GM21576 (cell line): ENCODE results near the gene HMCN2.
"Not testable (repeated sequence)": the region's sequence is repeated elsewhere in the genome, so short reads cannot be mapped to it uniquely, and the experiment has no call there.

Source experiments
- ATAC-seq: cut with Tn5 transposase; IDR thresholded peaks from one replicate; pipeline ENCODE4 v1.9.1; 2021; ENCODE audit warnings: mild to moderate bottlenecking, moderate library complexity; ENCODE audit not compliant: unreplicated experiment

Gene HMCN2

DNA sequence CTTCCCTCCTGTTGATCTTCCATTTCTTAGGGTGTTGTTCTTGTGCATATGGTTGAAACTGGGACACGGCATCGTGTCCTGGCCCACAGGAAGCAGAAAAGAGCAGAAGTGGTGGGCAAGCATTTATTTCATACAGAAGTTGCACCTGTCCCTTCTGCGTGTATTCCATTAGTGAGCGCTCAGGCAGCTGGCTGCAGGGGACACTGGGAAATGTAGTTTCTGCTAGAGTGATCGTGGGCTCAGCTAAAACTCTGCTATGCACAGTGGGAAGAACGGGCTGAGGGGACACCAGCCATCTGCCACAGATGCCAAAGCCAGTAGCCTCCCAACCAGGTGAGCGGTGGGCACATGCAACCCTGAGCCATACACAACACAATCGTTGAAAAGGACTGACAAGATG, 121.8 kb downstream of the HMCN2 start:
- ATAC-seq: no peak

DNA sequence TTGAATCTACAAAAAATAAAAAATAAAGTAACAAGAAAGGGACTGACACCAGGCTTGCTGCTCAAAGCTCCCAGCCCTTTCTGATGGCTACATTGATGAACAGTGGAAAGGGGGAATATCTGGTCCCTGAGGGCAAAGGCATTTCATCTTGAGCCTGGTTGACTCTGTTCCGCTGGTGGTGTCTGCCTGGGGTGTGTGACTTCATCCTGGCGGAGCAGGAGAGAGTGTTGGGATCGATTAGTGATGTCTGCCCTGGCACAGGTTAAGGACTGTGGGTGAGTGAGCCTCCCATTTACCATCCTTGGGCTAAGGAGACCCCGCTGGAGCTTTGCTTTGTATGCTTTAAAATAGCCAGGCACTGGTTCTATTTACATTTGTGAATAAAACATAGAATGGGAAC, 122.3 kb downstream of the HMCN2 start:
- ATAC-seq: no peak

DNA sequence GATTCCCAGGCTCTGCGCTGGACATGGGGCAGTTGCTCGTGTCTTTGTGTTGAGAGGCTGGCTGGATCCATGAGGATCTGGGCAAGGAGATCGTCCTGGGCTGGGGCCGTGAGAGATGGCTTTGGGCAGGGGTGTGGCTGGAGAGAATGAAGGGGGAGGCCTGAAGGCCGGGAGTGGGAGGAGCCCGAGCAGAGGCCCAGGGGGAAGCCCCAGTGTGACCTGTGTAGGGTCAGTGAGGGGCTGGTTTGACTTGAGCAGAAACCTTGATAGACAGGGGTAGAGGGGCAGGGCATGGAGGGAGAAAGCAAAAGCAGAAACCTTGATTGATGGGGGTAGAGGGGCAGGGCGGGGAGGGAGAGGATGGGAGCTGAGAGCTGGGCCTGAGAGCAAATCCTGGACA, 124.8 kb downstream of the HMCN2 start:
- no peak for ATAC-seq

DNA sequence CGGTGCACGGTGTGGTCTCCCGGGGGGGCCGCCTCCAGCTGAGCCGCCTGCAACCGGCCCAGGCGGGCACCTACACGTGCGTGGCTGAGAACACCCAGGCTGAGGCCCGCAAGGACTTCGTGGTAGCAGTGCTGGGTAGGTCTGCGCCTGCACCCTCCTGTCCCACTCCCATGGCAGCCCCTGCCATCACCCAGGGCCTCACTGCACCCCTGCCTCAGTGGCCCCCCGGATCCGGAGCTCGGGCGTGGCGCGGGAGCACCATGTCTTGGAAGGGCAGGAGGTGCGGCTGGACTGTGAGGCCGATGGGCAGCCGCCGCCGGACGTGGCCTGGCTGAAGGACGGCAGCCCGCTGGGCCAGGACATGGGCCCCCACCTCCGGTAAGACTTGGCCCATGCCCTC, 125.4 kb downstream of the HMCN2 start:
- no peak for ATAC-seq

- no peak for ATAC-seq
Measured at GRCh38 chr9:130391866-130392265, 126.3 kb downstream of the HMCN2 start.

DNA sequence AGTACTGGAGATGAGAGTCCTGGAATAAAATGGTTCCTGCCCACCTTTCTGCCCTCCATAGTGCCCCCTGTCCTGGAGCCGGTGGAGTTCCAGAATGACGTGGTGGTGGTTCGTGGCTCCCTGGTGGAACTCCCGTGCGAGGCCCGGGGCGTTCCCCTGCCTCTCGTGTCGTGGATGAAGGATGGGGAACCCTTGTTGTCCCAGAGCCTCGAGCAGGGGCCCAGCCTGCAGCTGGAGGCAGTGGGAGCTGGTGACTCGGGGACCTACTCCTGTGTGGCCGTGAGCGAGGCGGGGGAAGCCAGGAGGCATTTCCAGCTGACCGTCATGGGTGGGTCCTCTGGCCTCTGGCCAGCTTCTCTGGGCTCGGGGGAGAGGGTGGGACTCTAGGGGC, 128.1 kb downstream of the HMCN2 start:
- no peak for ATAC-seq

GRCh38 chr9:130394320-130394719, 128.8 kb downstream of the HMCN2 start:
- no peak for ATAC-seq

DNA sequence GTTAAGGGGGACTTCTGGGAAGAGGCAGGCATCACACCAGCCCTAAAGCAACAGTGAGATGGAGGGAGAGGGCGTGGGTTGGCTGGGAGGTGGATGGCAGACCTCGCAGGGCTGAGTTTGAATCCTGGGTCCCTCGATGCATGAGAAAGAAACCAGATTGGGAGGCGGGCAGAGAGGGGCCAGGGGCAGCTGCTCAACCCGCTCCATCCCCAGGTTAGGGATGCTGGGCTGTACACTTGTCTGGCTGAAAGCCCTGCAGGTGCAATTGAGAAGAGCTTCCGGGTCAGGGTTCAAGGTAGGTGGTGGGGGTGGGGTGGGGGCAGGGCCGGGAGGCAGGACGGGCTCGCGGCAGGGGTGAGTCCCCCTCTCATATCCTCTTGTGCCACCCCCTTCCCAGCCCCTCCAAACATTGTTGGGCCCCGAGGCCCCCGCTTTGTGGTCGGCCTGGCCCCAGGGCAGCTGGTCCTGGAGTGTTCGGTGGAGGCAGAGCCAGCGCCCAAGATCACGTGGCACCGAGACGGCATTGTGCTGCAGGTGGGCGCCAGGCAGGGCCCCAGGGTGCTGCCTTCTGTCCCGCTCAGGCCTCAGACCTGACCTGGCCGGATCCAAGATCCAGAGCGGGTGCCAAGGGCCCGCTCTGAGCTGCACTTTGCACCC, 129.4 kb downstream of the HMCN2 start:
- no peak for ATAC-seq

DNA sequence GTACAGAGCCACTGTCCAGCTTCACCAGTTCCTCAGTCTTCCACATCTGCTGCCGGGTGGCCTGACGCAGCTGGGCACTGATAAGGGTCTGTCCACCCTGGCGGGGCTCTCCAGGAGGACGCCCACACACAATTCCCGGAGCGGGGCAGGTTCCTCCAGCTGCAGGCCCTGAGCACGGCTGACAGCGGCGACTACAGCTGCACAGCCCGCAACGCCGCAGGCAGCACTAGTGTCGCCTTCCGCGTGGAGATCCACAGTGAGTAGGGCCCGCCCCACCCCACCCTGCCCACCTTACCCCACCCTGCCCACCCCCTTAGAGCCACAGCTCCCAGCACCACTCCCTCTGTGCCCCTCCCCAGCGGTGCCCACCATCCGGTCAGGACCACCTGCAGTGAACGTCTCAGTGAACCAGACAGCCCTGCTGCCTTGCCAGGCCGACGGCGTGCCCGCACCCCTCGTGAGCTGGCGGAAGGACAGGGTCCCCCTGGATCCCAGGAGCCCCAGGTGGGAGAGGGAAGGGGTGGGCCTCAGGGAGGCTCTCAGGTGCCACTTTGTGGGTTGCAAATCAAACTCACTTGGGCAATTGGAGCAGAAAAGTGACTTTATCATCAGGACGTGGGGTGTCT, 130.4 kb downstream of the HMCN2 start:
- ATAC-seq: no peak

DNA sequence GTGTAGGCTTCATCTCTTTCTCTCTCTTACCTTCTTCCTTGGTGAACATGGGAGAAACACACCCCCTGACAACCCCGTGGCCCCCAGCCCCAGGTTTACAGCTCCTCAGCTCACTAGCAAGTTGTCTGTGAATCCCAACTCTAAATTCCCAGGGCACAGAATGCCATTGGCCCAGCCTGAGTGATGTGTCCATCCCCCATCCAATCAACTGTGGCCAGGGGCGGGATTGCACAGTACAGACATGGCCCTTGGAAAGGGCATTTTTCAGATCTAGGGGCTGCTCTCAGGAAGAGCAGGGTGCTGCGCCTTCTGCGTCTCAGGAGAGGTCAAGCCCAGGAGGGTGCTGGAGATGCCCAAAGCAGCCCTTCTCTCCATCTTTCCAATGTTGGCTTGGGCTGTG, 131.0 kb downstream of the HMCN2 start:
- ATAC-seq: no peak

DNA sequence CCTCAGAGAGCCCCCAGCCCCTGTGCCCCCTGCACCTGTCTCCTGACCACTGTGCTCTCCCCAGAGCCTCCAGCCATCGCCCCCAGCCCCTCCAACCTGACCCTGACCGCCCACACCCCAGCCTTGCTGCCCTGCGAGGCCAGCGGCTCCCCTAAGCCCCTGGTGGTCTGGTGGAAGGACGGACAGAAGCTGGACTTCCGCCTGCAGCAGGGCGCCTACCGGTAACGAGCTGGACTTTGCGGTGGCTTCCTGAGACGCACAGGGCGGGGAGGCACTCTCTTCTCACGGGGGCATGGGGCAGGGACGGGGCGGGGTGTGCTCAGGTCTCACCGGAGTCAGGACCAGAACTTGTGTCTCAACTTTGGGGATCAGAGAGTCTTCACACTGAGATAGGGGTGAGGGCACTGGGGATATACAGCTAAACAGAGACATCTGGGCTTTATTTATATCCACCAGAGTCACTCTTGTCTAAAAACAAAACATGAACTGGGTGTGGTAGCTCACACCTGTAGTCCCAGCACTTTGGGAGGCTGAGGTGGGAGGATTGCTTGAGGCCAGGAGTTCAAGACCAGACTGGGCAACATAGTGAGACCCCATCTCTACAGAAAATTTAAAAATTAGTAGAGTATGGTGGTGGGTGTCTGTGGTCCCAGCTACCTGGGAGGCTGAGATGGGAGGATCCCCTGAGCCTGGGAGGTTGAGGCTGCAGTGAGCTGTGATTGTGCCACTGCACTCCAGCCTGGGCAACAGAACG, 133.1 kb downstream of the HMCN2 start:
- ATAC-seq: no peak

GRCh38 chr9:130399768-130400167, 134.2 kb downstream of the HMCN2 start:
- no peak for ATAC-seq

DNA sequence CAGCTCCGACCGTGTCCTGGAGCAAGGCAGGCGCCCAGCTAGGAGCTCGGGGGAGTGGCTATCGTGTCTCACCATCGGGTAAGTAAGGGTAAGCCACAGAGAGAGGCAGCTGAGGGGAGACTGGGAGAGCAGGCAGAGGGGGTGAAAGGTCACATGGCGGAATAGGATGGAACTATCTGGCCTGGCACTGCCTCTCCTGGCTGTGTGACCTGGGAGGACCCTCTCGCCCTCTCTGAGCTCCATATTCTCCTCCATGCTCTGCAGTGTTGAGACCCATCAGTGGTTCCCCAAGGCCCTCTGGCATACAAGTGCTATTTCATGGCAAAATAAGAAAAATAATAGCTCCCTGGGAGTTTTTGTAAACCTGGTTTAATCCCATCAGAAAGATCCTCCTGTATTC, 135.3 kb downstream of the HMCN2 start:
- ATAC-seq: no peak

GRCh38 chr9:130401742-130402141, 136.2 kb downstream of the HMCN2 start:
- ATAC-seq: not testable (repeated sequence)

- ATAC-seq: no peak
Measured at GRCh38 chr9:130402243-130402642, 136.7 kb downstream of the HMCN2 start.

DNA sequence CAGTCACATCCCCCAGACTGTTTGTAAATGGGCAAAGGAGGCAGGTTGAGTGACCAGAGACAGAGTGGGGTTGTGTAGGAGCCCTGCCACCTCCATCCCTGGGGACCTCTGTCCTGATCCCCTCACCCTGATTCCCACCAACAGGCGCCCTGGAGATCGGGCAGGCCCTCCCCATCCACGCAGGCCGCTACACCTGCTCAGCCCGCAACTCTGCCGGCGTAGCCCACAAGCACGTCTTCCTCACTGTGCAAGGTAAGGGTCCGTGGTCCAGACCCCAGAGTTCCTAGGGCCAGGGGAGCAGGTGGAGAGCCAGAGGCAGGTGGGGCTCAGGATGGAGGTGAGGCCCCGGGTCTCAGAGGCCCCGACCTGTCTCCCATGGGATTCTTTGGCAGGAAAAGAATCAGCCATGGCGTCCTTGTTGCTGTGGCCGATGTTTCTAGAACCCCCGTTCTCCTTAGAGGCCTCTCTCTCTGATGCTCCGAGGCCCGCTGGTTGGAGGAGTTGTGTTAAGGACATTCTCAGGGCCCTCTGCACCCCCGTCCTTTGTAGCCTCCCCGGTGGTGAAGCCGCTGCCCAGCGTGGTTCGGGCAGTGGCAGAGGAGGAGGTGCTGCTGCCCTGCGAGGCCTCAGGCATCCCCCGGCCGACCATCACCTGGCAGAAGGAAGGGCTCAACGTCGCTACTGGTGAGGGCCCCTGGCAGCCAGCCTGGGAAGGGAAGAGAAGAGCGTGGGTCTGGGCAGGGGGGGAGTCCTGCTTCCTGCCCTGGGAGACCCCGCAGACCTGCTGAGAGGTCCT, 137.3 kb downstream of the HMCN2 start:
- no peak for ATAC-seq

DNA sequence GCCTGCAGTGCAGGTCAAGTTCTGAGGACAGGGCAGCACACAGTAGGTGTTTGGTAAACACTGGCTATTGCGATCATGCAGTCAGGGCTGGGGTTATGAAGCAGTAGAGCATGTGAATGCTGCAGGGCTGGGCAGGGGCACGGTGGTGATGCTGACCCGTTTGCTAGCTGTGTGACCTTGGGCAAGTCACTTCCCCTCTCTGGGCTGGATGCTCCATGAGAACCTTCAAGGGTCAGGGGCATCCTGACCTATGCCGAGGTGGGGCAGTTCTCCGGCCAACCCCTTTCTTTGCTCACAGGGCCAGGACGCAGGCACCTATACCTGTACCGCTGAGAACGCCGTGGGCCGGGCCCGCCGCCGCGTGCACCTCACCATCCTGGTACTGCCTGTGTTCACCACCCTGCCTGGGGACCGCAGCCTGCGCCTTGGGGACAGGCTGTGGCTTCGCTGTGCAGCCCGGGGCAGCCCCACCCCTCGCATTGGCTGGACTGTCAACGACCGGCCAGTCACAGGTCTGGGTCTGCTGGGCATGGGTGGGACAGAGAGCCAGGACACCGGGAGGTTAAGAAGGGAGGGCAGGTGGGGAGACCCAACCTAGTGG, 140.2 kb downstream of the HMCN2 start:
- ATAC-seq: no peak

DNA sequence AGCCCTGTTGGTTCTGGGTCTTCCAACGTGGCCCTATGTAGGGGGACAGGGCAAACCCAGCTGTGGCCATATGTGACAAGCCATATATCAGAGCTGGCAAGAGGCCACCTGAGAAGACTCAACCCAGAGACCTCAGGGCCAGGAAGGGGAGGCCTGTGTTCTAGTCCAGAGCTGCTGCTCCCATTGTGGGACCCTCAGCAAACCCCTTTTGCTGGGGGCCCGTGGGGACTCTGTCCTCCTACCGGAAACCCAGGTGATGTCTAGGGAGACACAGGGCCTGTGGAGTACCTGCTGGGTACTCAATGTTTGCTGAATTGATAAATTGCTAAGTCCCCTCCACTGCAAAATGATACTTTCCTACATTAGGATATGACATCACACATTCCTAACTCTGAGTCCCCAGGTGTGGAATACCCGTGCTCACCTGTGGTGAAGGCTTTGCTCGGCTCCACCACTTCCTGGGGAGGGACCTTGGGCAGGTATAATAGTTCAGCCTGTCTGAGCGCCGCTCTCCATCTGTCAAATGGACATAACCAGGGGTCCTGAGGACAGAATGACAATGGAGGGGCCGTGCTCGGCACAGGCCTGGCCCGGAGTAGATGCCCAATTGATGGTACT, 140.8 kb downstream of the HMCN2 start:
- no peak for ATAC-seq

GRCh38 chr9:130407916-130408663, 142.5 kb downstream of the HMCN2 start:
- no peak for ATAC-seq

DNA sequence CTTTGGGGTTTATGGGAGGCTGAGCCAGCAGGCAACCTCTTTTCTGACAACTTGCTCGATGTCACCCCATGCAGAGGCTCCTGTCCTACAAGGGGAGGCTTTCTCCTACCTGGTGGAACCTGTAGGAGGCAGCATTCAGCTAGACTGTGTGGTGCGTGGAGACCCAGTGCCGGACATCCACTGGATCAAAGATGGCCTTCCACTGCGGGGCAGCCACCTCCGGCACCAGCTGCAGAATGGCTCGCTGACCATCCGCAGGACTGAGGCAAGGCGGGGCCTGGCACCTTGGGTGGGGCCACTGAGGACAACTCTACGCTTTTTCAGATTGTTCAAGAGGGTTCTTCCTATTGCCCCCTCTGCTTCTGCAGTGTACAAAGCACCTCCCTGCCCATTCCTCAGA, 143.1 kb downstream of the HMCN2 start:
- no peak for ATAC-seq
